Measurements from ENCODE around the gene APC2.
"Not testable (repeated sequence)": the region's sequence is repeated elsewhere in the genome, so short reads cannot be mapped to it uniquely, and the experiment has no call there.

The APC2 gene

GRCh38 chr19:1466018-1466460 is 16.1 kb downstream of the APC2 start:
- DNase-seq (ENCODE audit: low spot score) (no peak), FAIRE-seq (no peak)

DNA sequence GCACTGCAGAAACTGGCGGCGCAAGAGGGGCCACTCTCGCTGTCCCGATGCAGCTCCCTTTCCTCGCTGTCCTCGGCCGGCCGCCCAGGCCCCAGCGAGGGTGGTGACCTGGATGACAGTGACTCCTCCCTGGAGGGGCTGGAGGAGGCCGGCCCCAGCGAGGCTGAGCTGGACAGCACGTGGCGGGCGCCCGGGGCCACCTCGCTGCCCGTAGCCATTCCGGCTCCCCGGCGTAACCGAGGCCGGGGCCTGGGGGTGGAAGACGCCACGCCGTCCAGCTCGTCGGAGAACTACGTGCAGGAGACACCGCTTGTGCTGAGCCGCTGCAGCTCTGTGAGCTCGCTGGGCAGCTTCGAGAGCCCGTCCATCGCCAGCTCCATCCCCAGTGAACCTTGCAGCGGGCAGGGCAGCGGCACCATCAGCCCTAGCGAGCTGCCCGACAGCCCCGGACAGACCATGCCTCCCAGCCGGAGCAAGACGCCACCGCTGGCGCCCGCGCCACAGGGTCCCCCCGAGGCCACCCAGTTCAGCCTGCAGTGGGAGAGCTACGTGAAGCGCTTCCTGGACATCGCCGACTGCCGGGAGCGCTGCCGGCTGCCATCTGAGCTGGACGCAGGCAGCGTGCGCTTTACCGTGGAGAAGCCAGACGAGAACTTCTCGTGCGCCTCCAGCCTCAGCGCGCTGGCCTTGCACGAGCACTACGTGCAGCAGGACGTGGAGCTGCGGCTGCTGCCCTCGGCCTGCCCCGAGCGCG is 16.7 kb downstream of the APC2 start:
- DNase-seq (ENCODE audit: low spot score), result no peak
- no peak for FAIRE-seq

GRCh38 chr19:1467215-1467489 is 17.2 kb downstream of the APC2 start:
- DNase-seq (ENCODE audit: low spot score), result no peak
- no peak for FAIRE-seq

GRCh38 chr19:1467490-1468273 is 17.8 kb downstream of the APC2 start:
- no peak for FAIRE-seq
- DNase-seq (ENCODE audit: low spot score), result no peak

- FAIRE-seq, result no peak
- DNase-seq (ENCODE audit: low spot score), result no peak
Measured at GRCh38 chr19:1468274-1468820, 18.4 kb downstream of the APC2 start.

- no peak for FAIRE-seq
Measured at GRCh38 chr19:1468821-1469254, 18.9 kb downstream of the APC2 start.

DNA sequence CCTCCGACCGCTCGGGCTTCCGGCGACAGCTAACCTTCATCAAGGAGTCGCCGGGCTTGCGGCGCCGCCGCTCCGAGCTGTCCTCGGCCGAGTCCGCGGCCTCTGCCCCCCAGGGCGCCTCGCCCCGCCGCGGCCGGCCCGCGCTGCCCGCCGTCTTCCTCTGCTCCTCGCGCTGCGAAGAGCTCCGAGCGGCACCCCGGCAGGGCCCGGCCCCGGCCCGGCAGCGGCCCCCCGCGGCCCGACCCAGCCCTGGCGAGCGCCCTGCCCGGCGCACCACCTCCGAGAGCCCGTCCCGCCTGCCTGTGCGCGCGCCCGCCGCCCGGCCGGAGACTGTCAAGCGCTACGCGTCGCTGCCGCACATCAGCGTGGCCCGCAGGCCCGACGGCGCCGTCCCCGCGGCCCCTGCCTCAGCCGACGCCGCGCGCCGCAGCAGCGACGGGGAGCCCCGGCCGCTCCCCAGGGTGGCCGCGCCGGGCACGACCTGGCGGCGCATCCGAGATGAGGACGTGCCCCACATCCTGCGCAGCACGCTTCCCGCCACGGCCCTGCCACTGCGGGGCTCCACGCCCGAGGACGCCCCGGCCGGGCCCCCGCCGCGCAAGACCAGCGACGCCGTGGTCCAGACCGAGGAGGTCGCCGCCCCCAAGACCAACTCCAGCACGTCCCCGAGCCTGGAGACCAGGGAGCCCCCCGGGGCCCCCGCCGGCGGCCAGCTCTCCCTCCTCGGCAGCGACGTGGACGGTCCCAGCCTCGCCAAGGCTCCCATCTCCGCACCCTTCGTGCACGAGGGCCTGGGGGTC is 19.5 kb downstream of the APC2 start:
- DNase-seq (ENCODE audit: low spot score) (no peak), FAIRE-seq (no peak)

More at GRCh38 chr19:1468821-1469254, 18.9 kb downstream of the APC2 start:
- DNase-seq (ENCODE audit: low spot score), result no peak

GRCh38 chr19:1470055-1470304 is 20.1 kb downstream of the APC2 start:
- DNase-seq (ENCODE audit: low spot score) (no peak), FAIRE-seq (no peak)

DNA sequence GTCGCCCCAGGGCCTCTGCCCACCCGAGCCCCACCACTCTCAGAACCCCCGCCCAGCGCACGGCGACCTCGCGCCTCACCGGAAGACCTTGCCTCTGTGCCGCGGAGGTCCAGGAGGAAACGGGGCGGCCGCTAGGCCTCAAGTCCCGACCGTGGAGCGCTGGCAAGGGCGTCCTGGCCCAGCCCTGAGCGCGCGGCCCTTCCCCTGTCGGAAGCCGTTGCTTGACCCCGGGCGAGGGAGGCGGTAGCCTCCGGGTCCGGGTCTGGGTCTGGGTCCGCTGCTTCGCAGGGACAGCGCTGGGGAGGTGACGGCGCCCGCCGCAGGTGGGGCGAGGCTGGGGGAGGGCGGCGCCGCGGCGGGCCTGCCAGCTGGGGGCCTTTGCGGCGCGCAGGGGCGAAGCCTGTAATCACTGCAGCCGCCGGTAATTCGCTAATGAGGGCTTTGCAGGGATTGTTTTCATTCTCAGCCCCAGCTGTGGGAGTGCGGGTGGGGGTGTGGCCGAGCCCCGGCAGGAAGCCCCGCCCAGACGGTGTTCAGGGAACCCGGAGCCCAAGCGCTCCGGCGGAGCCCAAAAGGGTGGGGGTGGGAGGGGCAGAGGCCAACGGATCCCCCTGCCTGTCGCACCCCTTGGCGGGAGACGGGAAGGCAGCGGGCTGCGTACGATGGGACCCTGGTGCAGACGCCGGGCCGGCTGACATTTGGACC is 20.5 kb downstream of the APC2 start:
- DNase-seq (ENCODE audit: low spot score) (no peak), FAIRE-seq (no peak)

GRCh38 chr19:1471010-1471514 is 21.1 kb downstream of the APC2 start:
- DNase-seq (ENCODE audit: low spot score) (no peak), FAIRE-seq (no peak)

DNA sequence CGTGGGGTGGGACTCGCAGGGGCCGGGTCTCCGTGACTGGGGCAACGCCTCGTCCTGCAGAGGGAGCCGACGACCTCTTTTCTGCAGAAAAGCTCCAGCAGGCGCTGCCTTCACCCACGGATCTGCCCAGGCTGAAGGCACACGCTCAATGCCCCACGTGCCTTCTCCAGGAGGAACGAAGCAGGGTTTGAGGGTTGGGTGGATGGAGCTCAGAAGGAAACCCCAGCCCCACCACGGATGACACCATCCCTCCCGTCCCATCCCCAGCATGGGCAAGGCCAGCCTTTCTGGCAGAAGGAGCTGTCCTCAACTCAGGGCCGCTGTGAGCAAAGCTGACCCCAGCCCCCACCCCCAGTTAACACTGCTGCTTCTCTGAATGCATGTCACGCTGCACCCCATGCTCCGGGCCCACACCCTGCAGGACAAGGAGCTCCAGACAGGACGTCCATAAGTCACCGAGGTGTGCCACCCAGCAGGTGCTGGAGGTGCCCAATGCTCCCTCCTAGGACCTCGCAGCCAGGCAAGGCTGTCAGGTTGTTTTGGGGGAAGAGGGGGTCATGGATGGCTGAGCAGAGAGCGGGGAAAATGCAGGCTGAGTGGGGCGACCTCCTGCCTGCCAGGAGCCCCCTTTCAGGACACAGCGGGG is 21.7 kb downstream of the APC2 start:
- no peak for FAIRE-seq
- no peak for DNase-seq (ENCODE audit: low spot score)

- no peak for DNase-seq (ENCODE audit: low spot score)
- FAIRE-seq, result no peak
Measured at GRCh38 chr19:1472231-1473084, 22.5 kb downstream of the APC2 start.

DNA sequence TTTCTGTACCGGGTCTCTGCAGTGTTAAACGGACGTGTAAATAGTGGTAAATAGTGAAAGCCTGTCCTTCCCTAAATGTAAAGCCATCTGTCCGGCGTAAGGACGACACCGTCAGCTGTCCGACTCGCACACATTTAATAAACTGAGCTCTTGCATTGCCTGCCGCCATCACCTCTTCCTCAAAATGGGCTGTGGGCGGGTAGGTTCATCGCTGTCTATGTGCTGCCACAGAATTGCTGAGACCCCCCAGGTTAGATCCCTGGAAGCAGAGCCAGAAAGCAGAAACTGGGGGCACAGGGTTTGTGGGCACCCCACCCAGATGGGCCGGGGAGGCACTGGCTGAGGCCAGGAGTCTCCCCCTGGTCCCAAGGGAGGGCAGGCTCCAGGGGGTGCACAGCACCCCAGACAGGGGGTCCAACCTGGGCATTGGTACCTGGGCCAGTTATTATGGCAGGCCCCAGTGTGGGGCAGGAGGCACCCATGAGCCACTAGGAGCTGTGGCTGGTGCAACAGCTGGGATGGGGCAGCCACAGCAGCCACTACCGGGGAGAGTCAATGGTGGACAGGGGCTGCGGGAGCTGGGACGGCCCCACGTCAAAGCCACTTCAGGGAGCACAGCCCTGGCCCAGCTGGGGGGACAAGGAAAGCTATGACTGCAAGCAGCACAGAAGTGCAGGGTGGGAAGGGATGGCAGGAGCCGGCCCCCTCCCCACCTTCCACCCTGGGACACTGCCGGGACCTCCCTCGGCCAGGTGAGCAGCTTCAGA is 23.3 kb downstream of the APC2 start:
- DNase-seq (ENCODE audit: low spot score) (no peak), FAIRE-seq (no peak)

DNA sequence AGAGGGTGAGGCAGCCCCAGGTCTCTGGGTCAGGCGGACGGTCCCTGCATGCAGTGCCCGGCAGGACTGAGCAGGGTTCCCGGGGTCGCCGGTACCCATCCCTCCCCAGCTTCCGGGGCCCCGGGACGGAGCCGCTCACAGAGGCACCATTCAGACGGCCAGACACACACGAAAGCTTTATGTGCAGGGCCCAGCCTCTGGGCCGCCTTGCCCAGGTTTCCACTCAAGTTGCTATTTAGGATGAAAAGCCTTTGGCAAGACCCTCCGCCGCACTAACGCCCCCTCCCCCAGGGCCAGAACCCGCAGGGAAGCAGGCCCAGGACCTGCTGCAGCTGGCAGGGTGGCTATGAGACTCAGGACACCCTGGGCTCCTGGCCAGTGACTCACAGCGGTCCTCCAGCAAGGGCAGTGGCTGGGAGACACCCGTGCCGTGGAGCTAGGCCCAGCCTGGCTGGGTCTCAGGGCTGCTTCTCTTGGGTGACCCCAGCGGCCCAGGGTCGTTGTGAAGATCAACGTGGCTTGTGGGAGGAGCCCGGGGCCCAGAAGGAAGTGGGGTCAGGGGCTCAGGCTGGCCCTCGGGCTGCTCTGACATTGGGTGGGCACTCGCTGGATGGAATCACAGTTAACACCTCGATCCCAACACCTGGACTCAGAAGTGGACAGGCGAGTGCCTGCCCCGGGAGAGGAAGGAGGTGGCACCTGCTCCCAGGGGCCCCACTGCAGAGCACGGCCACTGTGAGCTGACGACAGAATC is 24.3 kb downstream of the APC2 start:
- DNase-seq (ENCODE audit: low spot score), result no peak
- no peak for FAIRE-seq

GRCh38 chr19:1474765-1475351 is 24.9 kb downstream of the APC2 start:
- DNase-seq (ENCODE audit: low spot score), result no peak
- no peak for FAIRE-seq

GRCh38 chr19:1475751-1476437 is 26.0 kb downstream of the APC2 start:
- FAIRE-seq (no peak), DNase-seq (ENCODE audit: low spot score) (no peak)

DNA sequence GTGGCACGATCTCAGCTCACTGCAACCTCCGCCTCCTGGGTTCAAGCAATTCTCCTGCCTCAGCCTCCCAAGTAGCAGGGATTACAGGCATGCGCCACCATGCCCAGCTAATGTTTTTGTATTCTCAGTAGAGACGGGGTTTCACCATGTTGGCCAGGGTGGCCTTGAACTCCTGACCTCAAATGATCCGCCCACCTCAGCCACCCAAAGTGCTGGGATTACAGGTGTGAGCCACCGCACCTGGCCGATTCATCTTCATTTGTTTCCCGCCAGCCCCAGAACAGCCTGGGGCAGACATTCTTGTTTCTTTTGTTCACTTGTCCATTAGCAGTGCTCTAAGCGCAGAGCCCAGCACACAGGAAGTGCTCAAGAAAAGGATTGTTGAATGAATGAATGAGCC is 27.1 kb downstream of the APC2 start:
- not testable (repeated sequence) for FAIRE-seq; DNase-seq (ENCODE audit: low spot score)

Measured in RCC 7860 (cell line).